GM18505 (cell line): ENCODE measurements around the gene KRT38.

ENCODE experiments used
- ATAC-seq: cut with Tn5 transposase; IDR thresholded peaks from one replicate; pipeline ENCODE4 v1.9.1; 2021; ENCODE audit not compliant: unreplicated experiment
- POLR2A ChIP-seq: IDR thresholded peaks from 4 replicates; pipeline ENCODE4 v1.6.1; 2011; ENCODE audit warnings: borderline replicate concordance; ENCODE audit not compliant: insufficient read depth, insufficient read length; ENCODE audit errors: extremely low read depth

Gene KRT38

DNA sequence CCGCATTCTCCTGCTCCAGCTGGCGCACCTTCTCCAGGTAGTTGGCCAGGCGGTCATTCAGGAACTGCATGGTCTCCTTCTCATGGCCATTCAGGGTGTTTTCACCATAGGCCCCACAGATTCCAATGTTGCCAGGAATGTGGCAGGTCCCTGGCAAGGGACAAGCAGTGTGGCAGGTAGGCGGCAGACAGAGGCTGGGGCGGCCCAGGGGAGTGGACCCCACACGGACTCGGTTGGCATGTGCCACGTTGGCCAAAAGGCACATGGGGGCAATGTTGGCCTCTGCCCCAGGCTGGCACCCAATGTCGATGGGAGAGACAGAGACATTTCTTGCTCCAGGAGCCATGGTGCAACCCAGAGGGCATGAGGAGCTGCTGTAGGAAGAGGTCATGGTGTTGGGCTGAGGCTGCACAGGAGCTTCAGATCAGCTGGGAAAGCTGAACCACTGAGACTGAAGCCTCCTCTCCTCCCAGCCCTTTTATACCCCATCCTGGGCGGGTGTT, at the start of gene KRT38:
Gene KRT38 (minus strand): TSS at position 453 of the 503 bp plus-strand sequence. CDS start 62 bp downstream, at position 391.
- TF ChIP-seq POLR2A = no peak
- ATAC-seq = no peak

DNA sequence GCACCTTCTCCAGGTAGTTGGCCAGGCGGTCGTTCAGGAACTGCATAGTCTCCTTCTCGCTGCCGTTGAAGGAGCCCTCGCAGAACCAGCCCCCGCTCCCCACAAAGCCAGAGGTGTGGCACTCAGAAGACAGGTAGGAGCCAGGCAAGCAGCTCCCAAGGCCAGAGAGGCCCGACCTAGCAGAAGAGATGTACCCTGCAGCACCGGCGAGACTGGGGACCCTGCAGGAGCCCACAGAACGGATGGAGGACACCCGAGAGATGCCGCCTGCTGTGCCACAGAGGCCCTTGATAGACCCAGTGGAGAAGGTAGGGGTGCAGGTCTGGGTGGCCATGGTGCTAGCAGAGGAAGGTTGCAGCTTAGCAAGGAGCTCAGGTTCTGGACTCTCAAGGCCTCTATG, 48.7 kb upstream of the KRT38 start, which contains the start of gene KRT36:
Gene KRT36 (minus strand): TSS at position 380 of the 400 bp plus-strand sequence. CDS start 46 bp downstream, at position 334.
- TF ChIP-seq POLR2A = no peak
- ATAC-seq = no peak

DNA sequence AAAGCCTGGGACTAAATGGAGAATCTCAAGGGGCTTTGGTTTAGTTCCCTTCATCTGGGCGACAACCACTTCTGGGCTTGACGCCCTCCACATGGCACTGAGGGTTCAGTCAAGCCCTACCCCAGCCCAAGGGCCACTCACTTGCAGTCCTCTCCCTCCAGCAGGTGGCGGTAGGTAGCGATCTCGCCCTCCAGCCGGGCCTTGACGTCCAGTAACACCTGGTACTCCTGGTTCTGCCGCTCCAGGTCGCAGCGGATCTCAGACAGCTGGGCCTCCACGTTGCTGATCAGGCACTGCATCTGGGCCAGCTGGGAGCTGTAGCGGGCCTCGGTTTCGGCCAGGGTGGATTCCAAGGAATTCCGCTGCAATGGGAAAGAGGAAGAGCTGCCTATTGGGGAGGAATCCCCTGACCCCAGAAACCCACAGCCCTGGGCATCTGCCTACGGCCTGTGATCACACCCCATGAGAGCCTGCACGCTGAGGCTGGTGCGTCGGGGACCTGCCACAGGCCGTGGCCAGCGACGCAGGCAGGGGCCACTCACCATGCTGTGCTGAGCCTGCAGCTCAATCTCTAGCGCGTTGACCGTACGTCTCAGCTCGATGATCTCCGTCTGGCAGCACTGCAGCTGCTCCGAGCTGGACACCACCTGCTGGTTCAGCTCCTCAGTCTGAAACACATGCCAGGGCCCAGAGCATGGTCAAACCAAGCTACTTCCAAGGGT, 46.2 kb upstream of the KRT38 start:
- no peak for ATAC-seq
- no peak for TF ChIP-seq POLR2A

GRCh38 chr17:41486316-41486715, 45.5 kb upstream of the KRT38 start:
- no peak for TF ChIP-seq POLR2A
- no peak for ATAC-seq

DNA sequence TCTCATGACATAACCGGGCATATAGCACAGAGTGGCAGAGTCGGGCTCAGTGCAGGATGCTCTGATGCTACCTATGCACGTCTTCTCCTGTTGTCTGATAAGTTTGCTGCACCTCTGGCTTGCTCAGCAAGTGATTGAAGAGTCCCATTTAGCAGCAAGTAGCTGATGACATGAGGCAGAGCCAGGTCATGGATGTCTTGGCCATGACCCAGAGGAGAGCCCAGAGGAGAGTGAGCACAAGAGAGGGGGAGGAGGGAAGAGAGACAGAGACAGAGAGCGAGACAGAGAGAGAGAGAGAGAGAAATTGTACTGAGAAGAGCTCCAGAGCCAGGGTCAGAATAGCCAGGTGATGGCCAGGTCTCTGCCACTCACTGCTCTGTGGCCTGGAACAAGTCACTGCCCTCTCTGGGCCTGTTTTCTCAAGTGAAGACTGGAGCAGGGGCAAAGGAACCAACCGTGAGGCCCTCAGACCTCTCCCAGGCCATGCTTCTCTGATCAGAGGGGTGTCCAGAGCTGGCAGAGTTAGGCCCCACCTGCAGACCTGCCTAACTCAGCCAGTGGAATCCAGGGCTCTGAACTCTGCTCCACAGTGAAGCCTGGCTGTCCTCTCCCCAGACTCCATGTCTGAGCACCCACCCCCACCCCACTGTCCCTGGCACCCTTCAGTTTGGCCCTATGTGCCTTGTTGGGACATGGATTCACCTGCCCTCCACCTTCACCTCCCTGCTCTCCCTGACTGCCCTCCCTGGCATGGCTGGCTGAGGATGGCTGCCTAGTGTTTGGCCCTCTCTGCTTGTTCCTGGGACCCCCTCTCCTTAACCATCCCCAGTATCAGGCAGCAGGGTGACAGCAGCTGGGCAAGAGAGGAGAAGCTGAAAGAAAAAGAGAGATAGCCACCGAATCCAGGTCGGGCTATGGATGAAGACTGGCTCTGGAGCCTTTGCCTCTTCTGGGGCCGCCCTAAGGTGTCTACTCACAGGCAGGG, 44.4 kb upstream of the KRT38 start:
- ATAC-seq = no peak
- no peak for TF ChIP-seq POLR2A

DNA sequence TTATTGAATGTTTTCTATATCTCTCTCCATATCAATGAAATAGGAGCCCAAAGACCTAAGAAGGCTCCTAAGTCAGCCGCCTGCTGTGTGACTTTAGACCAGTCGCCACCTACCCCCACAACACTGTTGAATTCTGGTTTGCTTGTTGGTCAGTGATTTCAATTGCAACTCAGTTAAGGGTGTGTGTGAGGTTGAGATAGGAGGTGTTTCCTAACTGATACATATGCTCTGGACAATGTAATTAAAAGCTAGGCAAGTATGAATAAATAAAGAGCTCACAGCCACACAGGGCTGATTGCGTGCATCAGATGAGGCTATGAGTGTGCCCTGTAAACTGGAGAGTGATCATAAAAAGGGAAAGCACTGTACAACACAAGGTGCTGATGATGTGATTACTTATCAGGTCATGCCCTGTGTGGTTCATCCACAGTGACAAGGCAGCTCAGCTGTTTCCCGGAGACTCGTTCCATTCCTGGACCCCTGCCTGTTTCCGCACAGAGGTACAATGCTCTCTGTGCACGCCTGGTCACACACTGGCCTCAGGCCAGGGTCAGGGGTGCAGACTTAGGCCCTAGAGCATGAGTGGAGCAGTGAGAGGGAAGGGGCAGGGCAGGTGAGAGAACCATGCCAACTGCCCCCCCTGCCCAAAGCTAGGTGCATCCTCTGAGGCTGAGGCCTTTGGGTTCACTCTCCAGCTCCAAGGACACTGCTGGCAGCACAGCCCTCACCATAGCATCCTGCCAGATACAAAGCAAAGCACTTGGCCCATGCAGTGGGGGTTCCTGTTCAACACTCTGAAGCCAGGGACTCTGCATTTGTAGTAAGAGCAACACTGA, 43.4 kb upstream of the KRT38 start:
- TF ChIP-seq POLR2A = no peak
- no peak for ATAC-seq

DNA sequence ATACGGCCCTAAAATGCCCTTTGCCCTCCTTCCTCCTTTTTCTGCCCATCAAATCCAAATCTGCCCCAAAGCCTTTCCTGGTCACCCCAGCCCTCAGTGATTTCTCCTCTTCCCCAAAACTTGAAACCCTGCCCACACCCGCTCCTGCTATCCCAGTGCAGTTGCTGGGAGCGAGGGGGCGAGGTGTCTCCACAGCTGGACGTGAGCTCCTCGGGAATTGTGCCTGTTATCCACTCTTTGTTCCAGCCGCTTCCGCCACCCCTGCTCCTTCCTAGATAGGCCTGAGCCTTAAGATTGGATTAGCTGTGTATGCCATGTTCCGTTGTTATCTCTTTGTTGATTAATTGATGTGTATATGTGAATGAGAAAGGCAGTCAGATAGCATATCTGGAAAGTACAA, 42.7 kb upstream of the KRT38 start:
- no peak for ATAC-seq
- no peak for TF ChIP-seq POLR2A

- no peak for ATAC-seq
- no peak for TF ChIP-seq POLR2A
Measured at GRCh38 chr17:41481036-41481435, 40.3 kb upstream of the KRT38 start, which contains the start of gene KRT35. Gene KRT35, minus strand, starts transcription at chr17:41481151. Its CDS starts 54 bp downstream, at chr17:41481097.

DNA sequence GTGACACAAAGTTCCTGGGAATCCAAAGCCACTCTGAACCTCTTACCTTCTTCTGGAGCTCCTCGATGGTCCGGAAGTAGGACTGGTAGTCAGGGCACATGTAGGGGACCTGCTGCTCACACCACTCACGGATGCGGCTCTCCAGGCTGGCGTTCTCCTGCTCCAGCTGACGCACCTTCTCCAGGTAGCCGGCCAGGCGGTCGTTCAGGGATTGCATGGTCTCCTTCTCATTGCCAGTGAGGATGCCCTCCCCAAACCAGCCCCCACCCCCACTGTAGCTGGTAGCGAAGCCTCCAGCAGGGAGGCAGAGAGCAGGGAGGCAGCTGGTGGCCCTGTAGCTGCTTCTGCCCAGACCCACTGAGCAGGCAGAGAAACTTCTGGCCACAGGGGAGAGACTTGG, 39.8 kb upstream of the KRT38 start:
- TF ChIP-seq POLR2A = no peak
- ATAC-seq = no peak

GRCh38 chr17:41480136-41480535, 39.4 kb upstream of the KRT38 start:
- TF ChIP-seq POLR2A = no peak

DNA sequence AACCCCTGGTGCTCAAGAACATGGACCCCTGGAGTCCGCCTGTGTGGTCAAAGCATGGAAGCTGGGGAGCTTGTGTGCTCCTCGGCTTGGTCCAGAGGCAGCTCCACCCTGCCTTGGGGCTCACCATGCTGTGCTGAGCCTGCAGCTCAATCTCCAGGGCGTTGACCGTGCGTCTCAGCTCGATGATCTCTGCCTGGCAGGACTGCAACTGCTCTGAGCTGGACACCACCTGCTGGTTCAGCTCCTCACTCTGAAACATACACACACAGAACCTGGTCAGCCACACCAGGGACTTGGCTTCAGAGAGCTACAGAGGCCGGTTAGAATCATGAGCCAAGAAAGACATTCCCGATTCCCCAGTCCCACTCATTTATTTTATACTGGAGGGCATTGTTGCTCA, 37.5 kb upstream of the KRT38 start:
- no peak for ATAC-seq
- no peak for TF ChIP-seq POLR2A

More at GRCh38 chr17:41480136-41480535, 39.4 kb upstream of the KRT38 start:
- ATAC-seq = no peak
